ENCODE measurements around the gene CTNNA2. TPM values are rescaled to one million over a fixed set of nuclear protein-coding genes. Genes with fewer than 3 reads are reported as not detected.

CTNNA2 gene
- total RNA-seq, 1 donor from 2014 or later = 3.5 TPM

DNA sequence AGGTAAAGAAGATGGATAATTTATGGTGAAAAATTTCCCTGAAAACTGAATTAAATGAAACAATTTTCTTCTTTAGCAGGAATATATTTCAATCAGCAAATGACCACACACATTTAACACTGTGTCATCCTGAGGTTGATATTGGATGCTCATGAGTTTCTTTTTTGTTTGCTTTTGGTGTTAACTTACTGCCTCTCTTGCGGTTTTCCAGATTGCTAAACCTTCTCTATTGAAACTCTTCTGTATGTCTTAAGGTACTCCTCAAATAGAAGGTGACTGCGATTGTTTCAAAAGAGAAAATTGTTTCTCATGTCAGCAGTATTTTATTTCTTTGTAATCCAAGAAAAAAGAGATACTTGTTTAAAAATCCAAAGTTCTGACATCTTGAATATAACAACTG is 692.6 kb downstream of the CTNNA2 start:
- TF ChIP-seq, protein P1, sequence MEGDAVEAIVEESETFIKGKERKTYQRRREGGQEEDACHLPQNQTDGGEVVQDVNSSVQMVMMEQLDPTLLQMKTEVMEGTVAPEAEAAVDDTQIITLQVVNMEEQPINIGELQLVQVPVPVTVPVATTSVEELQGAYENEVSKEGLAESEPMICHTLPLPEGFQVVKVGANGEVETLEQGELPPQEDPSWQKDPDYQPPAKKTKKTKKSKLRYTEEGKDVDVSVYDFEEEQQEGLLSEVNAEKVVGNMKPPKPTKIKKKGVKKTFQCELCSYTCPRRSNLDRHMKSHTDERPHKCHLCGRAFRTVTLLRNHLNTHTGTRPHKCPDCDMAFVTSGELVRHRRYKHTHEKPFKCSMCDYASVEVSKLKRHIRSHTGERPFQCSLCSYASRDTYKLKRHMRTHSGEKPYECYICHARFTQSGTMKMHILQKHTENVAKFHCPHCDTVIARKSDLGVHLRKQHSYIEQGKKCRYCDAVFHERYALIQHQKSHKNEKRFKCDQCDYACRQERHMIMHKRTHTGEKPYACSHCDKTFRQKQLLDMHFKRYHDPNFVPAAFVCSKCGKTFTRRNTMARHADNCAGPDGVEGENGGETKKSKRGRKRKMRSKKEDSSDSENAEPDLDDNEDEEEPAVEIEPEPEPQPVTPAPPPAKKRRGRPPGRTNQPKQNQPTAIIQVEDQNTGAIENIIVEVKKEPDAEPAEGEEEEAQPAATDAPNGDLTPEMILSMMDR (IDR thresholded peaks at IDR 0.05; ENCODE audit: insufficient read depth, low read length, poor library complexity, severe bottlenecking) = no peak
- DNase-seq (ENCODE audit: low read depth) = no peak
- Histone ChIP-seq H3K36me3 (ENCODE audit: control insufficient read depth, insufficient read depth, low read length) (no peaks in the 10 kb centered on the region), H3K27me3 (ENCODE audit: control insufficient read depth, insufficient read depth, low read length) (no peaks in the 10 kb centered on the region), H3K4me3 (ENCODE audit: low read depth, low read length) (no peak overlapping the region)

DNA sequence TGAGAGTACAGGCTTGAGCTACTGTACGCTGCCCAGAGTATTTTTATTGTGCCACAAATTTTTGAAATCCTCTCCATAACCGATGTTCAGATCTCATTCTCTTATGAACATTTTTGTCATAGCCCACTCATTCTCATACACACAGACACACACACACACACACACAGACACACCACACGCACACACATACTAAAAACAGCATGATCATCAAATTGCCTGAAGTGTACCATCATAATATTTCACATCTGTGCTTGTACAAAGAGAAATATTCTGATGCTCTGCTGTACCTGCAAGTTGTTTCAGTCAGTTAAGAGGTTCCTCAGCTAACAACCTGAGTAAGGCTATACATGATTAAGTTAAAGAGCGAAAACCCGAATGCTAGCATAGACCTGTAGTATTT is 696.6 kb downstream of the CTNNA2 start:
- Histone ChIP-seq H3K4me3 (ENCODE audit: low read depth, low read length) (no peak overlapping the region), H3K27me3 (ENCODE audit: control insufficient read depth, insufficient read depth, low read length) (no peaks in the 10 kb centered on the region), H3K36me3 (ENCODE audit: control insufficient read depth, insufficient read depth, low read length) (no peaks in the 10 kb centered on the region)
- TF ChIP-seq, protein P1 (IDR thresholded peaks at IDR 0.05; ENCODE audit: insufficient read depth, low read length, poor library complexity, severe bottlenecking) = no peak
- no peak for DNase-seq (ENCODE audit: low read depth)

DNA sequence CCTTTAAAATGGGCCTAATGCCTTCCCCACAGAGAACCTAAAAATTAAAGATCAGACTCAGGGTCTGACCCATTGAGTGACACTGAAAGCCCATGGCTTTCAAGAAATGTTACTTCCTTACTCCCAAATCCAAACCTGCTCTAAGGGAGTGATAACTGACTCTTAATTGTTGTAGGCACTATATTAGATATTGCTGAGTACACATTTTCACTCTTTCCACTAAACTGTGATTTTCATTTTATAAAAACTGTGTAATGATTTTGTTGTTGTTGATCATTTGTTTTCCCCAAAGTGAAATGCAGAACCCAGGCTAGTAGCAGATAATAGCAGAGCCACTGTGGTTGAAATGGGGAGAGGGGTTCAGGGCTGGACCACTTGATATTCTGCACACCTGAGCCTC is 704.6 kb downstream of the CTNNA2 start:
- Histone ChIP-seq H3K4me3 (ENCODE audit: low read depth, low read length) (no peak overlapping the region), H3K27me3 (ENCODE audit: control insufficient read depth, insufficient read depth, low read length) (no peaks in the 10 kb centered on the region), H3K36me3 (ENCODE audit: control insufficient read depth, insufficient read depth, low read length) (no peaks in the 10 kb centered on the region)
- TF ChIP-seq, protein P1 (IDR thresholded peaks at IDR 0.05; ENCODE audit: insufficient read depth, low read length, poor library complexity, severe bottlenecking) = no peak
- DNase-seq (ENCODE audit: low read depth) = no peak

DNA sequence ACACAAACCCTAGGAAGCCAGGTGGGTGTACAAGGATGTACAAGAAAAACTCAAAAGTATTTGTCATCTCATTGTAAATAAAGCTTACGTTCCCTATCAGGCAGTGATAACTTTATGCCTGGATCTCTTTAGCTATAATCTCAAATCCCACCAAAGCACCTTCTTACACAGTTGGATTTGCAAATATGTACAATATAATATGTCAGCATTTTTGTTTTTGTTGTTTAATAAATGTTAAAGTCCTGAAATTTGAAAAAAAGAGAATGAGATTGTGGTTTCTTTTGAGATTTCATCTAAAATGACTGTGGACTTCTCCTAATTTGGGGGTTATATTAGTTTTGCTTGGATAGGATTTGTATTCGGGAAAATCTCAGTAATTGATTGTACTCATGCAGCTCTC is 709.8 kb downstream of the CTNNA2 start:
- H3K36me3 ChIP-seq (ENCODE audit: control insufficient read depth, insufficient read depth, low read length) = no peaks in the 10 kb centered on the region
- no peak overlapping the region for H3K4me3 ChIP-seq (ENCODE audit: low read depth, low read length)
- no peak for DNase-seq (ENCODE audit: low read depth)
- H3K27me3 ChIP-seq (ENCODE audit: control insufficient read depth, insufficient read depth, low read length) = no peaks in the 10 kb centered on the region
- TF ChIP-seq, protein P1 (IDR thresholded peaks at IDR 0.05; ENCODE audit: insufficient read depth, low read length, poor library complexity, severe bottlenecking) = no peak

DNA sequence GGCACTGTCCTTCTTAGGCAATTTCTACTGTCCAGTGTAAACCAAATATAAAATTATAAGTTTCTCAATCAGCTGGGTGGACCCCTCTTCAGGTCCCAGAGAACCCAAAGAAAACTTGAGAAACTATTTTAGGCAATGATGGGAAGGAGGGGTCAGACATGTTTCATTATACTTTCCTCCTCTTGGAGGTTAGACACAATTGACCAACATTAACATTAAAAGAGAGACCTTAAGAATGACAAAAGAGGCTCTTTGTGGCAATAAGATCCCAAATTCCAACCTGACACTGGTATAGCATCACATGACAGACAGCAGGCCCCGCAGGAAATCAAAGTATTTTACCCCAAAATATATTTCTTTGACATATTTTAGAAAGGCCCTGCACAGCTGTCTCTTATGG is 718.6 kb downstream of the CTNNA2 start:
- H3K27me3 ChIP-seq (ENCODE audit: control insufficient read depth, insufficient read depth, low read length) = no peaks in the 10 kb centered on the region
- no peak overlapping the region for H3K4me3 ChIP-seq (ENCODE audit: low read depth, low read length)
- no peak for DNase-seq (ENCODE audit: low read depth)
- TF ChIP-seq, protein P1 (IDR thresholded peaks at IDR 0.05; ENCODE audit: insufficient read depth, low read length, poor library complexity, severe bottlenecking) = no peak
- no peaks in the 10 kb centered on the region for H3K36me3 ChIP-seq (ENCODE audit: control insufficient read depth, insufficient read depth, low read length)

DNA sequence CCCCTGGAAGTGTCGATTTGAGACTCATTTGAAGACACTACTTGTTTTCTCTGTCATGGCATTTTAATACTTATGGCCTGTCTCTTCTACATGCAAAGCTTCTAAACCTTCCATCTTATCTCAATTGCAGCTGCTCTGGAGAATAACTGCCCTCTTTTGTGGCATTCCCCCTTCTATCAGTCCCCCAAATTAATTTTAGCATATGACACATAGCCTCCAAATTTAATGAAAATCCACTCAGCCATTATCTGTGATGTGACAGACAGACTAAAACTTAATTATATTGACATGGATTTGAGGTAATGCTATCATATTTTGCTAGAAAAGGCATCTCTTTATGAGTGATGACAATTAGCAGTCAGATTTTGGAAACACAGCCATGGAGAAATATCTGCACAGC is 720.5 kb downstream of the CTNNA2 start:
- TF ChIP-seq, protein P1 (IDR thresholded peaks at IDR 0.05; ENCODE audit: insufficient read depth, low read length, poor library complexity, severe bottlenecking) = no peak
- H3K4me3 ChIP-seq (ENCODE audit: low read depth, low read length) = no peak overlapping the region
- no peaks in the 10 kb centered on the region for H3K27me3 ChIP-seq (ENCODE audit: control insufficient read depth, insufficient read depth, low read length)
- H3K36me3 ChIP-seq (ENCODE audit: control insufficient read depth, insufficient read depth, low read length) = no peaks in the 10 kb centered on the region
- no peak for DNase-seq (ENCODE audit: low read depth)
